ENCODE measurements around the gene OR6S1.

The OR6S1 gene, protein sequence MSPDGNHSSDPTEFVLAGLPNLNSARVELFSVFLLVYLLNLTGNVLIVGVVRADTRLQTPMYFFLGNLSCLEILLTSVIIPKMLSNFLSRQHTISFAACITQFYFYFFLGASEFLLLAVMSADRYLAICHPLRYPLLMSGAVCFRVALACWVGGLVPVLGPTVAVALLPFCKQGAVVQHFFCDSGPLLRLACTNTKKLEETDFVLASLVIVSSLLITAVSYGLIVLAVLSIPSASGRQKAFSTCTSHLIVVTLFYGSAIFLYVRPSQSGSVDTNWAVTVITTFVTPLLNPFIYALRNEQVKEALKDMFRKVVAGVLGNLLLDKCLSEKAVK

DNA sequence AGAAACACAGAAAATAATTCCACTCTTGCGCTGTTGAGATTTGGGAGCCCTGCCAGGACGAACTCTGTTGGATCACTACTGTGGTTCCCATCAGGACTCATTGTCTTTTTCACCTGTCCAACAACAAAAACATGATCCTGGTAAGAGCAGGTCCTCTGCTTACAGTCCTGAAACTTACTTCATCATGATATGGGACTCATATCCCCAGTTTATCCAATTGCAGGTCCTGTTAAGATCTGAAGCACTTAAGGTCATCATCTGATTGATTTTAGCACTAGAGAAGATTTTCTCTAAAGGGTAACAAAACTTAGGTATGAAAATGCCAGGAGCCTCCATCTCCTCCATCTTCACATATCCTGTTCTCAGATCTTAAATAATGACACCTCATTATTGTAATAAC lies at the start of gene OR6S1:
TSS of gene OR6S1 (minus strand) at position 101 of the 400 bp plus-strand sequence. CDS start at position 101, 0 bp downstream.
- DNase-seq, result no peak

DNA sequence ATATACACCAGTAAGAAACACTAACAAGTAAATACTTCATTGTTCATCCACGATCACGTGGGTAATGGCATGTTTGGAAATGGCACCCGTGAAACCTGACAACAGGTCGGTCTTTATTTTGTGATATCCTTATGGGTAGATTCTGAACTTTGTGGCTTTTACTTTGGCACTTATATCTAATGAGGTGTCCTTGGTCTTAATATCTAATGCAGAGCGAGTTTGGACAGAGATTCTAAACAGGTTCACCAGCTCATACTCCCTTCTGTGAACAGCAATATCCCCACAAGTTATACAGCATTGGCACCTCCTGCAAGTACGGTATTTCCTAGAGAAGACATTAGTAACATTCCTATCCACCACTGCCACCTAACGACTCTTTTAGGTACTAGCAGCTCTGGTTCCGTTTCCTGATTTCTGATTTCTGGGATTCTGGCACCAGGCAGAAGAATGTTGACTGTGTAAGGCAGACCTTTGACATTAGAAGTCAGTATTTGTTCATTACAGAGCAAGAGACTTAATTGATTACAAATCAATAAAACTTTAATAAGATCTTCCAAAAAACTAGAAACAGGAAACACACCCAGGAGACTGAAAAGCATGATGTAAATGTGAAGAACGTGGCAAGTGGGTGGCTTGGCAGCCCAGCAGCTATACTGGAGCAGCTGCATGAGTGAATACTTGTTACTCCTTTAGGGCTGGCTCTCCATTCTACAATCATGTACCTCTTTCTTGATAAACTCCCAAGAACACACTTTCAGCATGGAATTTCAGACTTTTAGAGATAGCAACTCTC lies 49.6 kb upstream of the OR6S1 start:
- DNase-seq, result peak; percentile 44

- no peak for DNase-seq
These were observed 46.8 kb upstream of the OR6S1 start, which contains the start of gene ANG for GRCh38 chr14:20688167-20688839. TSS of gene ANG (plus strand) at chr14:20688764. CDS start at chr14:20693565, 4,801 bp downstream.

GRCh38 chr14:20687362-20688166 lies 46.1 kb upstream of the OR6S1 start:
- DNase-seq, result no peak

- DNase-seq, result no peak
These were observed 45.1 kb upstream of the OR6S1 start for GRCh38 chr14:20686386-20687143.

DNA sequence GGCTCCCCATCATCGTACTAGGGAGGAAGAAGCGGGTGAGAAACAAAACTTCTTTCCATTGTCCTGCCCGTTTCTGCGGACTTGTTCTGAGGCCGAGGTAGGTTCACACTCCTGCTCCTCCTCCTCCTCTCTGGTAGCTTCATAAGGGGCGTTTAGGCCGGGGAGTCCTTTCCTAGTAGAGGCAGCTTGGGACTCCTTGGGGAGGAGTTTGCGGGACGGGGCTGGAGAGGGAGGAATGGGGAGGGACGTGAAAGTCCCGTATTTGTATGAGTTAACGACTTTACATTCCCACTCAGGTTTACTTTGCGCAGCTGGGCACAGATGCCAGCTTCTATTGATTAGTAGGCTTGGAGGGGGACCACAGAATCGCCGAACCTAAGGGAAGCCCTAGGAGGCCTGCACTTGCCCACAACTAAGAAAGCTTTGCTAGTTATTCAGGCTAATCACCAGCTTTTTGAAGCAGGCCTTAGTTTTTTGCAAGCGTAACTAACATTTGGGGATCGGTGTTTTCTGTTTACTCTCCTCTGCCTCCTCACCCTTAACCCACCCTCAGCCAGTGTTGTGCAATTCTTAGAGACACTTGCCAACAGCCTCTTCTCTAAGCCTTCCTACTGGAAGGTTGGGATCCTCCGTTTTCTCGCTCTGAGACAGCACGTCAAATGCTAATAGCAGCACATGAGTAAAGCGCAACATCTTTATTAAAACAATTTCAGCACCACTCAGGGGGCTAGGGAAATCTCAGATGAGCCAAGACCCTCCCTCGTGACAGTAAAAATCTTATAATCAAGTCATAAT lies 43.4 kb upstream of the OR6S1 start:
- DNase-seq, result no peak

DNA sequence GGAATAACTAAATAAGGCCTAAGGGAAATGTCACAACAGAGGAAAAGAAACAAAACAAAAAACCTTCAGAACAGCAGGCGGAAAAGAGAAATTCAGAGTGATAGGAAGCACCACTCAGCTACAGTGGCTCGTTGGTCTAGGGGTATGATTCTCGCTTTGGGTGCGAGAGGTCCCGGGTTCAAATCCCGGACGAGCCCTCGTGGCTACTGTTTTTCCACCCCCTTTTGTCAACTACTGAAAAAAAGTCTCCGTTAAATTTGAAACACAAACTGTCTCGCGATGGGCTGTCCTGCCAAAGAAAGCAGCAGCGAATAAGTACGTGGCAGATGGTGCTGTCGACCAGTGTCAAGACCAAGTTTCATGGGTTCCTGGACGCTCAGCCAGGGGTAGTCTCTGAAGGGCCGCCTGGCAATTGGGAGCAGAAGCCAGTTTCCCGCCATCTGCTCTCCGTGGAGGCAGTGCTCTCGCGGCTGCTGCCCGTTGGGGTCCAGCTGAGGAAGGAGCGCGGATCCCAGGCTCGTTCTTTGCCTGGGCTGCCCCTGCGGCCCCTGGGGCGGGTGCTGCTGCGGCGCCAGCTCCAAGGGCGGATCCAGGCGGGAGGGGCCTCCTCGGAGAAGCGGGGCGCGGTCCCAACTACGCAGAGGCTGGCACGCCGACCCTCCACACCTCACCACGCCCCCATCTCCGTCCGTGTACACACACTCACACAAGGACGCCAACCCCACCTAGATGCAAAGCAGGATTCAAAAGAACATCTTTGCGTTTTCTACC lies 42.6 kb upstream of the OR6S1 start, which contains the start of gene RNASE4:
TSS of gene RNASE4 (plus strand) at position 670 of the 771 bp plus-strand sequence. CDS start 14,812 bp downstream, outside the sequence.
- DNase-seq, result peak; percentile 86

DNA sequence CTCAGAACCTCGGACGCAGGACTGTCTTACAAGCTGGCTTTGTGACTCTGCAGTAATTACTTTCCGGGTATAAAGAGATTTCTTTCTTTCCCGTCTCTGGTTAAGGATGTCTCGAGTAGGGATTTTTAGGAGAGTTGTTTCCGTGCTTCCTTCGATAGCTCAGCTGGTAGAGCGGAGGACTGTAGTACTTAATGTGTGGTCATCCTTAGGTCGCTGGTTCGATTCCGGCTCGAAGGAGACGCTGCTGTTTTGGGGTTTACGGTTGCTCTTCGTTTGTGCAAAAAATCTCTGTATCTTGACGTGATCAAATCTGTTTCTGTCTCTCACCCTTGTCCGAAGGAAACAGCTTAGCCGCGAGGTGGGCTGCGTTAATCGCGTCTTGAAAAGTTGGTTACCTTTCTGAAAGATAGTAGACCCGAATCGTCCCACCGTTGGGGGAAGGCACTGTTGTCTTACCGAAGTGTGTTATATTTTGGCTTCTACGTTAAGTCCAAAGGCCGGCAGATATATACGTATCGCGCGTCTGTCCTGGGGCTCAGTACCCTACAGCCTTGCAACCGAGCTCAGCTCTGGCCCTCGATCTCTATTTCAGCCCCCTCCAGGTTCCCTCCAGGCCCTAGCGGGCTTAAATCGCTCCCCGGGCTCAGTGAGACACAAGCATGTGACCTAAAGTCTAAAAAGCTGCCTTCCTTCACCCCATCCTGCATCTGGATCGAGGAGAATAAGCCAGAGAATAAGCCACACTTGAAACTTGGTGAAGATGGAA lies 41.8 kb upstream of the OR6S1 start:
- DNase-seq, result peak; percentile 88

- peak; percentile 55 for DNase-seq
These were observed 41.1 kb upstream of the OR6S1 start for GRCh38 chr14:20682435-20683124.

GRCh38 chr14:20682127-20682434 lies 40.6 kb upstream of the OR6S1 start:
- no peak for DNase-seq

DNA sequence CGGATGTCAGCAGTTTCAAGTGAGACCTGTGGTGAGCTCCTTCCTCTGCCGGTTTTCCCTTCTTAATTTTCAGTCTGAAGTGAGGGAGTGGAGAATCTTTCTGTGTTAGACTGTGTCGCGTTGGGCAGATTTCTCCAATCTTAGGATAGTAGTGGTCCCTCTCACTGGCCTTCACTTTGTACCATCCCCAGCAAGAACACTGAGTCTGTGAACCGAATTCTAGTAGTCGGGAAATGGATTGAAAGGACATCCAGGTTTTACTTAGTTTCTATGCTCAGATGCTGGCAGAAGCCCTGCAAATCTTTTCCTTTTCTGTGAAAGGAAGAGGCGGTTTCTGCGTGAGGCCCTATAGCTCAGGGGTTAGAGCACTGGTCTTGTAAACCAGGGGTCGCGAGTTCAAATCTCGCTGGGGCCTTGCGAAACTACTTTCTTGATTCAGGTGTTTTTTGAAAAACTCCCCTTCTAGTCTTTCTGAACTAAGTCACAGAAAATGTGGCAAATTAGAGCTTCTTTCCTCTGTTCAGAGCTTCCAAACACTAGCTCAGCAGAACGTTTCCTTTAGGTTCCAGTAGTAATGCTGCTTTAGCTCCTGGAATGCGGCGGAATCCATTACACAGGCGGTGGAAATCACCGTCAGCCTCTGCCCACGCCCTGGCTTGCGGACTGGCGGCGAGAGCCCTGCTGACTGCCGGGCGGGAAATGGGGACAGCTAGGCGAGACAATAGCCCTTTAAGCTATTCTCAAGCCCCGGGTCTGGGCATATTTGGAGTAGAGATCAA lies 40.0 kb upstream of the OR6S1 start:
- peak; percentile 97 for DNase-seq

DNA sequence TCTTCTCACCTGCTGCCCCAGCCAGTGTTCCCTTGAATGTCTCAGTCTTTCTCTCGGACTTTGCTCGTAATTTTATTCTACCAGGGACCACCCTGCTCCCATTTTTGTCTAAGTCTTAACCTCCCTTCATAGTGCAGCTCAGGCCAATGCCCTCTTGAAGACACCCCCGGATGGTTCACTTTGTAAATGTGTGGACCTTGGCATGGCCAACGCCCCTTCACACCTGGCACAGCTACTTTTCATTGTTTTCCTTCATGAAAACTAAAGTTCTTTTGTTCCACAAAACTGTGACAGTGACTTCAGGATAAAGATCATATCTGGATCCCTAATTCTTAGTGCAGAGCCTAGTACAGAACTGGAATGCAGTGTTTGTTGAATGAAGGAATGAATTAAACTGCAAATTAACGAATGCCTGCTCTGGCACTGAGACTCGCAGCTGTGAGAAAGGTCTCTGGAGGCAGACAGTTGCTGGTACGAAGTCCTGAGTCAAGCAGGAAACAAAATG lies 39.4 kb upstream of the OR6S1 start:
- no peak for DNase-seq

DNA sequence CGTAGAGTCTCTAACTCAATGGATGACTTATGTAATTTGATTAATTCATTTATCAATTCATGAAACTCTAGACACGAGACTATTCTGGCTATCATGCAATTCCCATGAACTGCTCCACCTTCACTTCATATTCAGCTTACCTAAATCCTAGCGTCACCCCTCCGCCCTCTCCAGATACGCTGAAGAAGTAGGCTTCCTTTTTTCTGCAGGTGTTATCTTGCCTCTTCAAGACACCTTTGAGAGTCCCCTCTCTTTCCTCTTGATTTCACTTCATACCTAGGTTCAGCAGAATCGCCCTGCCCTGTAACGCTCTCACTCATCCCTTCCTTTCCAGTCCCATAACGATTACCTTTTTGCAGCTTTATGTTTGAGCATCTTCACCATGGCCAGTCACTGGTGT lies 38.9 kb upstream of the OR6S1 start:
- DNase-seq, result no peak

DNA sequence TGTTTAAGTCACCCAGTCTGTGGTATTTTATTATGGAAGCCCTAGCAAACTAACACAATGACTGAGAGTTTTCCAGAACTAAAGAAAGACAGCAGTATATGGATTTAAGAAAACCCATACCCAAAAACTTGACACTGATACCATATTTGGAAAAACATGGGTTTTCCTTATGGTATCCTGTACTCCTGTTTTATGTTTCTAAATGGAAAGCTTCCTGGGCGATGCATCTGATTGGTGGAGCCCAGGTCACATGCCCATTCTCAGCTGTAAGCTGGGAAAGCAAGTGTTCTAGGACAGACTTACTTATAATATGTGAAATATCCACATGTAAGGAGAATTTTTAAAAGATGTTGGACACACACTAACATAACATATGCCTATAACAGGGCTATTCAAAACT lies 38.4 kb upstream of the OR6S1 start:
- DNase-seq, result peak; percentile 22

GRCh38 chr14:20676072-20676471 lies 34.6 kb upstream of the OR6S1 start:
- no peak for DNase-seq

GRCh38 chr14:20675669-20676068 lies 34.2 kb upstream of the OR6S1 start:
- no peak for DNase-seq

DNA sequence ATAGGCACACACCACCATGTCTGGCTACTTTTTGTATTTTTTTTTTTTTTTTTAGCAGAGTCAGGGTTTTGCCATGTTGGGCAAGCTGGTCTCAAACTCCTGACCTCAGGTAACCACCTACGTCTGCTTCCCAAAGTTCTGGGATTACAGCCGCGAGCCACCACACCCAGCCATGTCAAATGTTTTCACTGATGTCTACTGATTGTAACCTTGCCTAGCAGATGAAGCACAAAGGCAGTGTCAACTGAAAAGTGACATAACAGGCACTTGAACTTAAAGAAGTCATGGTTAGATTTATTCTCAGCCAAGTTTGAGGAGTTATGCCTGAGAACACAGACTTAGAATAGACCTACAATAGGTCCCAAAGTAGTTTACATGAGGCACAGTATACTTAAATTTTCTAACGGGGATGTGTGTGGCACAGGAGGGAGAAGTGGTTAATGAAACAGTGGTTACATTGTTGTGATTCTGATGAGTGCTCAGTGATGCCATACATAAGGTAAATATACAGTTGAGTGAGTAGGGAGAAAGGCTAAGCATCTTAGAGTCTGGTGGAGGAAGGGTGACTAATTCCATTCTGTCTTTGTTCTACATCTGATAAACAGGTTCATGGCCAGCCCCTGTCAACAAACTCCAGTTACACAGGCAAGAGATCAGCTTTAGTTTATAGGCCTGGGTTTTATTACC lies 30.2 kb upstream of the OR6S1 start:
- no peak for DNase-seq
